ENCODE results near the gene MSI2.

MSI2 gene

DNA sequence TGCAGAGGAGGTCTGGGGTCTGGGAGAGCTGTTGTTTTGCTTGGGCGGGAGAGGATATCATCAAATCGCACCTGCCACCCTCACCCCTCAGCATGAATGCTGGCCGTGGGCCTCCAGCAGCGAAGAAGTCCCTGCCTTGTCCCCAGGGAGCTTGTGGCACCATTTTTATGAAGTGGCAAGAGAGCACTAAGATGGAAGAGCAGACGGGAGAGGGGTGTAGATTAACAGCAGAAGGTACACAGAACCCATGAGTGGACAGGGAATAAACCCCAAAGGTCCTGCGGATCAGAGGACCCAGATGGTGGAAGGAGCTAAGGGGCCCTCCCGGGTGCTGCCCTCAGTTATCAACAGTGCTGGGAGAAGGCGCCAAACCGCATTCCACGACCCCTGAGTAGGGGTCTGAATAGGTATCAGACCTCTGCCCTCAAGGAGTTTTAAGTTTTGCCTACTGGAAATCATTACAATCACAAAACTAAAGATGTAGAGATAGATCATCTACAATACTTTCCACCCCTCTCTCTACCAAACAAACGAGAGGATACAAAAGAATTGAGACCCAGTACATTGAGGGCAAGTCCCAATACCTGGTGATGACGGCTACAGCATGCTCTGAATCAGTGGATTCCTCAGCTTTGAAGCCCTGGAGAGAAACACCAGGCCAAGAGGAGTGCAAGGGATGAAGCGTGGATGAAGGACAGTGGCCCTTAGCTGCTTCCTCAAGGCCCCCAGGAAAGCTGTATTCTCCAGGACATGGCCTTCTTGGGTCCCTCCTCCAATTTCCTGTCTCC is 428.6 kb downstream of the MSI2 start:
- no peak for DNase-seq (ENCODE audit: low spot score)

DNA sequence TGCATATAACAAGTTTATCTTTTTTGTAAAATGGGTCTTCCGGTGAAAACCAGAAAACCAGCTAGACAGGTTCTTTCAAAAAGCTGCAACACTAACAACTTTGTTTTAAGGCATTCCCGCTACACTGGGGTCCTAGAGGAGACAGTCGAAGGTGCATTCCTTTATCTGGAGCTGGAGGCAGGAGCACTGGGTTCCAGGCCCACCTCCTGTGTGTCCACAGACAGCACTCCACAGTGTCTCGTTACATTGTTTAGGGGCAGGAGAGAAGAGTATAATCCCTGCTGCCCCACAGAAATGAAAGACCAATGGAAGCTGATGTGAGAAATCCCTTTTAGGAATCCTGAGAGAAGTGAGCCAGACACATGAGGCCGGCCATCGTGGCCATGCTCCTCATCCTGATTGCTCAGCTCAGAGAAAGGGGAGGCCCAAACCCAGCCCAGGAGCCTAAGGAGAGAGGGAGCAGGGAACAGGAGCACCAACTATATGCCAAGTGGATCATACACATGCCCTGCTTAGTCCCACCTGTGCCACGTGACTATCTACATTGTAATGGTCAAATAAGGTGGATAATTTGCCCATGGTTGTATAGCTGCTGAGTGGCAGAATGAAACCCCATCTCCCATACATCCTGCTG is 429.3 kb downstream of the MSI2 start:
- no peak for DNase-seq (ENCODE audit: low spot score)

DNA sequence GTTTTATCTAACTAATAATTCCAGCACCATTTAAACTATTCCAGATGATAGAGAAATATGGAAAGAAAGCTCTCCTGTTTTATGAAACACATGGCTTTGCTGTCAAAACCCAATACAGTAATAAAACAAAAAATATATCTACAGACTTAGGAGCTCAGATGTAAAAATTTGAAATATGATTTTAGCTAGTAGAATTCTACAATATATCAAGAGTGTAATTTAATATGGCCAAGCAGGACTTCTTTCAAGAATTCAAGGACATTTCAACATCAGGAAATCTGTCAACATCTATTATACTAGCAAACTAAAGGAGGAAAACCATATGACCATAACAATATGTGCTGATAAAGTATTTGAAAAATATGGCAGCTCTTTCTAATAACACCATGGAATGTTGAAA is 431.3 kb downstream of the MSI2 start:
- DNase-seq (ENCODE audit: low spot score): no peak

DNA sequence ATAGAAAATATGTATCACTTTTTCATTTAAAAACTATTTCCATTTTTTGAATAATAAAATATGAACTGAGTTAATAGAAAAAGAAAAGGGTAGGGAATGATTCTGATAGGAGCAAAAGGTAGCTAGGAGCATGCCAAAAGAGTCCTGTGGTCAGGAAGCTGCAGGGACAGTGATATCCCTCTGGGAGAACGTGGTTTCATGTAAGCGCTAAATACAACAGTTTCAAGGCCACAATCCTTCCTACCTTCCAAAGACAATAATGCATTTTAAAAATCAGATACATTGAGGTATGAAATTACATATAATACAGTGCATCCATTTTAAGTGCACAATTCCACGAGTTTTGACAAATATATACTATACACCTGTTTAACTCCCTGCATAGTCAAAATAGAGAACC is 432.9 kb downstream of the MSI2 start:
- no peak for DNase-seq (ENCODE audit: low spot score)

DNA sequence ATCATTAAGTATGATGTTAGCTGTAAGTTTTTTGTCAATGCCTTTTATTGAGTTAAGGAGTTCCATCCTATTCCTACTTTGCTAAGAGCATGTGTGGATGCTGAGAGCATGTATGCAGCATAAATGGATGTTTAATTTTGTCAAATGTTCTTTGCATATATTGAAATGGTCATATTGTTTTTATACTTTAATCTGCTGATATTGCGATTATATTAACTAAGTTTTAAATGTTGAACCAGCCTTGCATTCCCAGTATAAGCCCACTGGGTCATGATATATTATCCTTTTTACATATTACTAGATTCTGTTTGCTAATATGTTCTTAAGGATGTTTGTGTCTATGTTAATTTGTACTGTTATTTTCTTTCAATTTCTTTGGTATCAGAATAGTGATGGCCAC is 435.6 kb downstream of the MSI2 start:
- DNase-seq (ENCODE audit: low spot score): no peak

DNA sequence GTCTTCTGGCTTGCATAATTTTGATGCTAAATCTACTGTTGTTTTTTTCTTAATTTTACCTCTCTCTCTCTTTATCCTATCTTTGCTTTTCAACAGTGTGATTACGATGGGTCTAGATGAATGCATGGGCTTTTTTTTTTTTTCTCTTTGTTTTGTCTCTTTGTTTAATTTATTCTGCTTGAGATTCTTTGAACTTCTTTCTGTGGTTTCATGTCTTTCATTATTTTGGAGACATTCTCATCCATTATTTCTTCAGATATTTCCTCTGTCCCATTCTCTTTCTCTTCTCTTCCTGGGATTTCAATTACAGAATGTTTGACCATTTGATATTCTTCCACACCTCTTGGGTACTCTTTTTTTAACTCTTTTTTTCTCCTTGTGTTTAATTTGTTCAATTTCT is 436.4 kb downstream of the MSI2 start:
- DNase-seq (ENCODE audit: low spot score): no peak

DNA sequence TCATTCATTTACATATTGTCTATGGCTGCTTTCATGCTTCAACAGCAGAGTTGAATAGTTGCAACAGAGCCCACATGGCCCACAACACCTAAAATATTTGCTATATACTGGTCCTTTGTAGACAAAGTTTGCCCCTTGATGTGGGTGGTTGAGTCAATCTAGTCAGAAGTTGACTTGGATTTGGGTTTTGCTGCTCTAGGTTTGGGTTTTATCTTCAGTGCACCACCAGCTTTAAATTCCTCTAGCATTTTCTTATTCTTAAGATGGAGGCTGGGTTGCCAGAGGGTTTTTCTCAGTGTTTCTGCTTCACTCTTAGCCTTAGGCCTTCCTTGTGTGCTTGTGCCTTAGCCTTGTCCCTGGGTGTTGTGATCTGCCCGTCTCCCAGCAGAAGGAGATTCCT is 437.7 kb downstream of the MSI2 start:
- DNase-seq (ENCODE audit: low spot score): no peak

DNA sequence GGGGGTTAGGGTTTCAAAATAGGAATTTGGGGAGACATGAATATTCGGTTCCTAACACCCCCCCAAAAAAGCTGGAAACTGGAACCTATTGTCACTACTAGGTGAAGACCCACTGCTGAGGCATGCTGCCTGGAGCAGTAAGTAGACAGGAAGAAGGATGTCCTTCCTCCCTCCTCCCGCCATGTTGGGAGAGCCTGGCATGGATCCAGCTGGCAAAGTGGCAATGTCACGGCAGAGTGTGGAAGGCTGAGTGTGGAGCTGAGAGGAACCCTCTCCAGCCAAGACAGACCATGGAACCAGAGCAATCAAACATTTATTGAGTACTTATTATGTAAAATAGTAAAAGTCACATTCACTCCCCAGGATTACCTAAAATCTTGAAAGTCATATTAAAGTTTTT is 439.7 kb downstream of the MSI2 start:
- DNase-seq (ENCODE audit: low spot score): no peak

DNA sequence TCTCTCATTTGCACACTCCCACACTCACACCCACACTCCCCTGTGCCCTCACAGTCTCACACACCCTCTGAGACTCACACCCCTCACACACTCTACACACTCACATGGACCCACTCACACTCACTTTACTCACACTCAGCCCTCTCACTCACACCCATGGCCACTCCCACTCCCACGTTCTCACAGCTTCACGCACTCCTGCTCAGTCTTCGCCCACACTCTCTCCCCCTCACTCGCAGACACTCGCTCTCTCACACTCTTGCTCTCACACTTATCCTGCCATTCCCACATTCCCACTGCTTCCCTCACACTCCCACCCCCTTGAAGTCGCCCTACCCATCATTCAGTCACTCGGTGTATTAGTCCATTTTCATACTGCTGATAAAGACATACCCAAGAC is 440.9 kb downstream of the MSI2 start:
- DNase-seq (ENCODE audit: low spot score): no peak

DNA sequence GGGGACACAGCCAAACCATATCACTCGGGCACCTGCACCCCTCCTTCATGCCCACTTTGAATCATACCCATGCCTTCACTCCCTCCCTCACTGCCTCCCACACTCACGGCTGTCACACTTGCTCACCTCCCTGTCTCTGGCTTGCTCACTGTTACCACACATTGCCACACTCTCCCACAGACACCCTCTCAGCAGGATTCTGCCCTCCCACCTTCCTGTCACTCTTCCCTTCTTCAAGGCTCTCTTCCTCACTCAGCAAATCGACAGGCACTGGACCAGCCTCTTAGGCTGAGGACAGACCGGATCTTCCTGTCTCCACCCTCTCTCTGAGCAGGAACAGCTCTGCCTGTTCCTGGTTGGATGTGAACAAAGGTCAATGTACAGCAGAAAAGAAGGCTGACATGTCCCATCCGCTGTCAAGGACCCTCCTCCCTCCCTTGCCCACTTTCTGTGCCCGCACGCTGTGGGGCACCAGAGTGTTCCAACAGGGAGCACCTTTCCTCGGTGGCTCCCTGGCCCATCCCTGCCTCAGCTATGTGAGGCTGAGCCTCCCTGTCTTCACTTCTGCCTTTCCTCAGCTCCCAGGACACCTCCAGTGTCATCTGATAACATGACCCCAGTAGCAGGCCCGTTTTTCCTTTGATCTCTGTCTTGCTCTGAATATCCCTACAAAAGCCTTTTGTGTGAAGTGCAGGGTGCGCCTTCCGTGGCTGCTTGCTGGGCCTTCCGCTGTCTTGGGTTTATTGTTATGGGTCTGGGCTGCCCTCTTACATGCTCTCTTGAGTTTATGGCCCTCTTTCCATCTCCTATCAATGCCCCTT is 441.8 kb downstream of the MSI2 start:
- no peak for DNase-seq (ENCODE audit: low spot score)

DNA sequence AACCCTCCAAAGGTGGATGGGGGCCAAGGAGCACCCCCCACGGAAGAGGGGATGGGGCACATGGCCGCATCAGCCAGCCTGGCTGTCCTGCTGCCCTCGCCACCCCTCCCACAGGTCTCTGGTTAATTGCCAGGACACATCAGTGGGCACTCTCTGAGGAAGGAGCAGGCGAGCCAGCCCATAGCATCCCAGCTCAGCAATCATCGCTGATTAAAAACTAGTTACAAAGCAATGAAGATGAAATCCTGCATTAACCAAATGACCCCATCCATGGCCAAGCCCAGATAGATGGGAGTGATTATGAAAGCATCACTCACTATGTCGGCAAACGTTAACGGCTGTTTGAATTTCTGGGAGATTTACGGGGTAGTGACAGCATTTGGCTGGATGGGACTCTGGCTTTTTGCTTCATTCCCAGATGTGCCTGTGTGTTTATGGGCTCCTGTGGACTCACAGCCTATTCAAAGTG is 443.5 kb downstream of the MSI2 start:
- no peak for DNase-seq (ENCODE audit: low spot score)

DNA sequence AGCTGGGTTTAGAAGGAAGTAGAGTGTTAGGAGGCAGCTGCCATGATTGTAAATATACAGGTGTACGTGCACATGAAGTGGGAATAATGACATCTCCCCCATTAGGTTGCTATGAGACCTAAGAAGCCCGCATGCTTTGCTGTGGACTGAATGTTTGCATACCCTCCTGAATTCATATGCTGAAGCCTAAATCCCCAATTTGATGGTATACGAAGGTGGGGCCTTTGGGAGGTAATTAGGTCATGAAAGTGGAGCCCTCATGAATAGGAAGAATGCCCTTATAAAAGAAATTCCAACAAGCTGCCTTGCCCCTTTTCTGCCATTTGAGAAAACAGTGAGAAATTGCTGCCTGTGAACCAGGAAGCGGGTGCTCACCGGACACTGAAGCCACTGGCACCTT is 444.8 kb downstream of the MSI2 start:
- DNase-seq (ENCODE audit: low spot score): no peak

DNA sequence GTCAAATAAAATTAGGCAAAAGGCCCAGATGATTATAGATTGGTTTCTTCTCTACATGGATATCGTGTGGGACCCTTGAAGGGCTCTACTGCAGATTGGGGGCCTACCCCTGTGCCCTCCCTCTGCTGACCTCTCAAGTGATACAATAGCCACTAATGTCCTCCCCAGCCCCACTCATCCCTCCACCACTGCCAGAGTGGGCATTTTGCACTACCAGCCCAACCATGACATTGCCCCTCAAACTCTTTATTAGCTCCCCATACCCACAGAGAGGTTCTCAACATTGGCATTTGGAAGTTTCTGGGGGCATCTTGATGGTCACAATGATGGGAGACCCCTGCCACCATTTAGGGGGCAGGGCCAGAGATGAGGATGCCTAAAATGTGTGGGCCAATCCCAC is 446.9 kb downstream of the MSI2 start:
- DNase-seq (ENCODE audit: low spot score): no peak

DNA sequence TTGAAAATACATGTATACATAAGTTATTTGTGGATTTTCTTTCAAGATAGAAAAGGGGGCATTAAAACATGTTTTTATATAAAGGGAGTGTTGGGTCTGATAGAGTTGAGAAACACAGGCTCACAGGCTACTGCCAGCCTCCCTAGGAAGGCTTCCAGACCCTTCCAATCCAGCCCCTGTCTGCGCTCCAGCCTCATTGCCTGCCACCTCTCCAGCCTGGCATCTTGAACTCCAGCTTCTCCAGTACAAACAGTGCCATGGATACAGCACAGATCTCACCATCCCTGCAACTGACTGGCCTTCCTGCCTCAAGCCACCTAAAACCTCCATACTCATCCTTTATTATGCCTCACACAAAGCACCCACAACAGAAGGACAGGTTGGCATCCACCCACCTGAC is 448.1 kb downstream of the MSI2 start:
- no peak for DNase-seq (ENCODE audit: low spot score)

DNA sequence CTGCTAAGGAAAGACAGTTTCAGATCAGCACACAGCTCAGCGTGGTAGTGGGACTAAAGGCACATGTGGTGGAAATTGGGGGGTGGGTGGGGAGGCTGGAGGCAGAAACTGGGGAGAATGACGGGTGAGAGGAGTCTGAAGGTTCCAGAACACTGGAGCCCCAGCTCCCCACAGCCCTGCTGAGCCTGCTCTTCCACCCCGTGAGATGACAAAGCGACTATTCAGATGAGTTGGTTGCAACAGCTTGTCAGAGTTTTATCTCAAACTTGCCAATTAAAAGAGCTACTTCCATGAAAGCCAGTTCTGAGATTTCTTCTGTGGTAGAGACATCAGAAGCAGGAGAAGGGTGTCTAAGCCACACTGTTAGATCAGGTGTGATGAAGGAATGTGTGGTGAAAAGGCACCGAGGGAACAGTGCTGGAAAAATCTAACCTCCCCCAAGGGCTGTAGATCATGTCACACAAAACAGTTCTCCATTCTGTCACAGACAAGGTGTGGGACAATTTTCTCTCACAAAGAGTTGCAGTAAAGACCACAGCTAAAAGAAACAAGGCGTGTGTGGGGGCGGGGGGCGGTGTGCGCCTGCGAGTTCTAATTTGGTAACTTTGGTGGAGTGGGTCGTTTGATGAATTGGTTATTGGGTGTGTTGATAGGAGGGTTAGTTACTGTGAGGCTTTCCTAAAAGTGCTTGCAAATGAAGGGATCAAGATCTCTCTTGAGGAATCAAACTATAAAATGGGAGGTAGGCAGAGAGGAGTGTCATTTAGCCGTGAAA is 449.8 kb downstream of the MSI2 start:
- no peak for DNase-seq (ENCODE audit: low spot score)

DNA sequence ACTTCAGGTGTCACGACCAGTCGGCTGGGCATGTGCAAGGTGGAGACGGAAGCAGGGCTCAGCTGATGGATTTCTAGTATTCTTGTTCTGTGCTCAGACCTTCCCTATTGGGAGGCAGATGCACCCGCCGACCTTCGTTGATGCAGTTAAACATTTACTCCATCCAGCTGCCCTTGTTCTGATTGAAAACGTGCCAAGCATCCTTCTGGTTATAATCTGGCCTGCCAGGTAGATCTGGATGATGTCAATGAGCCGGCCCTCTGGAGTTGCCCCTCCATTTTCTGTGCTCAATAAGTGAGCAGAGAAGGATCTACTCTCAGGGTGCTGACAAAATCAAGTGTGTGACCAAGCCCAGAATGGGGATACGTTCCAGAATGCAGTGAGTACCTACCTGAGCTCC is 450.4 kb downstream of the MSI2 start:
- no peak for DNase-seq (ENCODE audit: low spot score)

DNA sequence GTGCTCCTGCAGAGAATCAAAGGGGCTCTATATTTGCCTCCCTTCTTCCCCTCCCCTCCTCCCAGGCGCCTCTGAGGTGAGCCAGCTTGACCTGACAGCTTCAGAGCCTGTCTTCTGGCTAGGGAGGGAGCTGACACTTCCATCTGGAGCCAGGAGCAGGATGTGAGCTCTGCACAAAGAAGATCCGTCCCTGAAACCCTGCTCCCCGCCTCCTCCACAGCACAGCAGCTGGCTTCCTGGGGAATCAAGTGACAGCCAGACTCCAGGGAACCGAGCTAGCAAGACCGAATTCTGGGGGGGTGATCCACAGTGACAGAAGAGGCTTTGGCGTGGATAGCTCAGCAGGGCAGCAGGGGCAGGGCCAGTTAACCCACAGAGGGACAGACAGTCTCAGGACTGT is 451.6 kb downstream of the MSI2 start:
- DNase-seq (ENCODE audit: low spot score): no peak

DNA sequence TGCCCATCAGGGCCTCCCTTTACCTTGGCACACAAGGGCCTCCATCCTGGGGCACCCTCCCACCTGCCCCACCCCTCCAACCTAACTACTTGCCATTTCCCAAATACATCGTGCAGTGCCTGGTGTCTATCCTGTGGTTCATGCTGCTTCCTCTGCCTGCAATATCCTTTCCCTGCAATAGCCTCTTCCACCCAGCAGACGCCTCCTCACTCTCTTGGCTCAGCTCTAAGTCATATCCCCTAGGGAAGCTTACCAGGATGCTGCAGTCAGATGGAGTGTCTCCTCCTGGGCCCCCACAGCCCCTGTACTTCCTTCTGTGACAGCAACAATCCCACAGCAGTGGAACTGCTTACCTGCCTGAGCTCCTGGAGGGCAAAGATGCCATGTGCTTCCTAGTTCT is 452.1 kb downstream of the MSI2 start:
- DNase-seq (ENCODE audit: low spot score): no peak

DNA sequence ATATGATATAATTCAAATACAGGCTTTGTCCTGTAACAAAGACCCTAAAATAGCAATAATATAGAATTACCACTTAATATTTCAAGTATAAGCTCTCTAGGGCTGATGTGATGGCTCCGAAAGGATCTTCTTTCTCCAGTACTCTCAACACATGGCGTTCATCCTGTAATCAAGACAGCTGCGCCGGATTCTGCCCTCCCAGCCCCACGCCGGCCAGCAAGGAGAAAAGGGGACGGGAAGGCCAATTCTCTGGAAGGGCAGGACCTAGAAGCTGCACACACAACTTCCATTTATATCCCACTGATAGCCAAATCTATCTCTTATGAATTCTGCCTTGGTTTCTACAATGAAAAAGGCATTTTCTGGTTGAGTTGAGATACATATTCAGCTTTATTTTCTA is 456.8 kb downstream of the MSI2 start:
- DNase-seq (ENCODE audit: low spot score): no peak

DNA sequence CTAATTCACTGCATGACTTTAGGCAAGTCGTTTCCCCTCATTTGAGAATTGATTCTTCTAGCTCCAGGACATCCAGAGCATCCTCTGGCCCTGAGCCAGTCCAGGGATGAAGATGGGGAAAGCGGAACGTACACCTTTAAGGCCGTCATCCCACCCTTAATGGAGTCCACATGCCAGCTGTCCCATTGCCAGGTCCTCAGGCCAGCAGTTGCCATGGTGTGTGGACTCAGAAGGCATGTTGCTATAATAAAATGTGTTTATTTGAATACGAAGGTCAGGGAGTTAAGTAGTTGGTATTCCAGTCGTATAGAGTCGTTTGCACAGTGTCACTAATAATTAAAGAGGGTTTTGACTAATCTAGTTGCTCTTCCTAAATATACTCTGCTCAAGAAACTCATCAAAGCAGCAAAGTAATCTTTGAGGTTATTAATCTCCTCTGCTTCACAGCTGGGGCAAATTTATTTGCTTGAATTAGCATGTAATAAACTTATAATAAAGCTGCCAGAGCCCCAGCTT is 458.4 kb downstream of the MSI2 start:
- DNase-seq (ENCODE audit: low spot score): no peak

DNA sequence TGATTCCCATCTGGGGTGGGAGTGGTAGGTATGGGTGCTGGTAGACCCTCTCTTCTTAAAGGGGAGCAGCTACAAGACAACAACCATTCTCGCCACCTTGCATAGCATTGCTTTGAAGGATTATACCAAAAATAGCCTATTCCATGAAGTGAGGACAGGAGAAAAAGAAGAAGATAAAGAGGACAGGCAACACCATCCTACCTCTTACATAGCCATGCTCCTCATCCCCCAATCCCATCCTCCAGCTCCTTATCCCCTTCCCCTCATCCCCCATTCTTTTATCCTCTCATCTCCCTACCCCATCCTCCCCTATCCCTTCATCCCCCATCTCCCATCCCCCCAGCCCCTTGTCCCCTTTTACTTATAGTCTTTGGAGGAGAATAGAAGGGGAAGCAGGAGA is 459.7 kb downstream of the MSI2 start:
- no peak for DNase-seq (ENCODE audit: low spot score)

DNA sequence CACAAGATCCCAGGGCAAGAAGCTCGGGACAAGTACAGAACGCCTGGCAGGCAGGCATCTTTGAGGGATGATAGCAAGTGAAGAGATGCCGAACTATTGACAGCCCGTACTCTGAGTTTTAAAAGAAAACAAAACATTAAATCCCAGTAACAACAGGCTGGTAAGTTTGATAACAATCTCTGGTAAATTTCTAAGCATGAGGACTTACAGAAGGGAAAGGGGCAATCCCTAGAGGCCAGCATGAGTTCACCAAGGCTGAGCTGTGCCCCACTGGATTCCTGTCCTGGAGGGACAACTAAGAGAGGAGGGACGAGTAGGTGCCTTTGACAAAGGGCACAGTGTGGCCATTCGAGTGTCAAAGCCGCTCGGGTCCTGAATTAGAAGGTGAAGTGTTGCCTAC is 462.6 kb downstream of the MSI2 start:
- no peak for DNase-seq (ENCODE audit: low spot score)
